ENCODE data around the gene ADGRG1.
"Not testable (repeated sequence)": the region's sequence is repeated elsewhere in the genome, so short reads cannot be mapped to it uniquely, and the experiment has no call there.

Gene ADGRG1

GRCh38 chr16:57668263-57668571 is 39.8 kb downstream of the ADGRG1 start, which contains the start of gene ADGRG3:
Gene ADGRG3 (plus strand): TSS chr16:57668306. CDS start chr16:57668348, 42 bp downstream.
- H3K4me2 ChIP-seq (ENCODE audit: low read length): no peak within 1 kb of the TSS
- H3K4me3 ChIP-seq (ENCODE audit: low read length): no peak within 1 kb of the TSS
- peaks cover 5% of the 10 kb centered on the region for H3K4me1 ChIP-seq (ENCODE audit: control insufficient read depth, insufficient read depth, low read length)
- H3K27me3 ChIP-seq (ENCODE audit: control insufficient read depth, insufficient read depth, low read length): peaks cover 45% of the 10 kb centered on the region
- H3K36me3 ChIP-seq (ENCODE audit: insufficient read depth, low read length): no peaks in the 10 kb centered on the region
- H3K9me3 ChIP-seq (replicated peaks; ENCODE audit: low read length): no peaks in the 10 kb centered on the region
- H3K9ac ChIP-seq (ENCODE audit: low read depth, low read length): no peak within 1 kb of the TSS

- Histone ChIP-seq H3K4me2 (ENCODE audit: low read length) (no peak overlapping the region), H3K36me3 (ENCODE audit: insufficient read depth, low read length) (no peaks in the 10 kb centered on the region), H3K27me3 (ENCODE audit: control insufficient read depth, insufficient read depth, low read length) (peaks cover 51% of the 10 kb centered on the region), H3K4me3 (ENCODE audit: low read length) (no peak overlapping the region), H3K9me3 (replicated peaks; ENCODE audit: low read length) (no peaks in the 10 kb centered on the region), H3K9ac (ENCODE audit: low read depth, low read length) (no peak overlapping the region), H3K4me1 (ENCODE audit: control insufficient read depth, insufficient read depth, low read length) (peaks cover 5% of the 10 kb centered on the region)
Measured at GRCh38 chr16:57668630-57669475, 40.4 kb downstream of the ADGRG1 start.

- Histone ChIP-seq H3K4me3 (ENCODE audit: low read length) (no peak overlapping the region), H3K4me1 (ENCODE audit: control insufficient read depth, insufficient read depth, low read length) (peaks cover 5% of the 10 kb centered on the region), H3K36me3 (ENCODE audit: insufficient read depth, low read length) (no peaks in the 10 kb centered on the region), H3K27me3 (ENCODE audit: control insufficient read depth, insufficient read depth, low read length) (peaks cover 54% of the 10 kb centered on the region), H3K4me2 (ENCODE audit: low read length) (no peak overlapping the region), H3K9ac (ENCODE audit: low read depth, low read length) (no peak overlapping the region), H3K9me3 (replicated peaks; ENCODE audit: low read length) (no peaks in the 10 kb centered on the region)
Measured at GRCh38 chr16:57669476-57670162, 41.2 kb downstream of the ADGRG1 start.

GRCh38 chr16:57670196-57670595 is 41.8 kb downstream of the ADGRG1 start:
- Histone ChIP-seq H3K36me3 (ENCODE audit: insufficient read depth, low read length) (no peaks in the 10 kb centered on the region), H3K4me1 (ENCODE audit: control insufficient read depth, insufficient read depth, low read length) (peaks cover 5% of the 10 kb centered on the region), H3K9ac (ENCODE audit: low read depth, low read length) (no peak overlapping the region), H3K4me3 (ENCODE audit: low read length) (no peak overlapping the region), H3K27me3 (ENCODE audit: control insufficient read depth, insufficient read depth, low read length) (peaks cover 51% of the 10 kb centered on the region), H3K9me3 (replicated peaks; ENCODE audit: low read length) (no peaks in the 10 kb centered on the region), H3K4me2 (ENCODE audit: low read length) (no peak overlapping the region)

GRCh38 chr16:57671451-57671850 is 43.0 kb downstream of the ADGRG1 start:
- H3K9ac ChIP-seq (ENCODE audit: low read depth, low read length); H3K4me3 ChIP-seq (ENCODE audit: low read length); H3K36me3 ChIP-seq (ENCODE audit: insufficient read depth, low read length); H3K9me3 ChIP-seq (replicated peaks; ENCODE audit: low read length); H3K4me1 ChIP-seq (ENCODE audit: control insufficient read depth, insufficient read depth, low read length); H3K4me2 ChIP-seq (ENCODE audit: low read length): not testable (repeated sequence)
- H3K27me3 ChIP-seq (ENCODE audit: control insufficient read depth, insufficient read depth, low read length): peaks cover 52% of the 10 kb centered on the region

GRCh38 chr16:57672416-57672815 is 44.0 kb downstream of the ADGRG1 start:
- H3K36me3 ChIP-seq (ENCODE audit: insufficient read depth, low read length): no peaks in the 10 kb centered on the region
- peaks cover 3% of the 10 kb centered on the region for H3K4me1 ChIP-seq (ENCODE audit: control insufficient read depth, insufficient read depth, low read length)
- H3K9ac ChIP-seq (ENCODE audit: low read depth, low read length): no peak overlapping the region
- H3K4me3 ChIP-seq (ENCODE audit: low read length): no peak overlapping the region
- H3K27me3 ChIP-seq (ENCODE audit: control insufficient read depth, insufficient read depth, low read length): peaks cover 51% of the 10 kb centered on the region
- no peaks in the 10 kb centered on the region for H3K9me3 ChIP-seq (replicated peaks; ENCODE audit: low read length)
- no peak overlapping the region for H3K4me2 ChIP-seq (ENCODE audit: low read length)

- no peak overlapping the region for H3K4me2 ChIP-seq (ENCODE audit: low read length)
- no peak overlapping the region for H3K9ac ChIP-seq (ENCODE audit: low read depth, low read length)
- H3K9me3 ChIP-seq (replicated peaks; ENCODE audit: low read length): no peaks in the 10 kb centered on the region
- no peak overlapping the region for H3K4me3 ChIP-seq (ENCODE audit: low read length)
- no peaks in the 10 kb centered on the region for H3K4me1 ChIP-seq (ENCODE audit: control insufficient read depth, insufficient read depth, low read length)
- H3K36me3 ChIP-seq (ENCODE audit: insufficient read depth, low read length): no peaks in the 10 kb centered on the region
- H3K27me3 ChIP-seq (ENCODE audit: control insufficient read depth, insufficient read depth, low read length): peaks cover 54% of the 10 kb centered on the region
Measured at GRCh38 chr16:57672824-57673223, 44.4 kb downstream of the ADGRG1 start.

- H3K4me3 ChIP-seq (ENCODE audit: low read length): no peak overlapping the region
- no peaks in the 10 kb centered on the region for H3K9me3 ChIP-seq (replicated peaks; ENCODE audit: low read length)
- no peak overlapping the region for H3K9ac ChIP-seq (ENCODE audit: low read depth, low read length)
- H3K27me3 ChIP-seq (ENCODE audit: control insufficient read depth, insufficient read depth, low read length): peaks cover 62% of the 10 kb centered on the region
- H3K36me3 ChIP-seq (ENCODE audit: insufficient read depth, low read length): no peaks in the 10 kb centered on the region
- no peak overlapping the region for H3K4me2 ChIP-seq (ENCODE audit: low read length)
- H3K4me1 ChIP-seq (ENCODE audit: control insufficient read depth, insufficient read depth, low read length): no peaks in the 10 kb centered on the region
Measured at GRCh38 chr16:57675741-57676551, 47.5 kb downstream of the ADGRG1 start.

- Histone ChIP-seq H3K36me3 (ENCODE audit: insufficient read depth, low read length) (no peaks in the 10 kb centered on the region), H3K4me1 (ENCODE audit: control insufficient read depth, insufficient read depth, low read length) (no peaks in the 10 kb centered on the region), H3K4me3 (ENCODE audit: low read length) (no peak overlapping the region), H3K4me2 (ENCODE audit: low read length) (no peak overlapping the region), H3K9ac (ENCODE audit: low read depth, low read length) (no peak overlapping the region), H3K9me3 (replicated peaks; ENCODE audit: low read length) (no peaks in the 10 kb centered on the region), H3K27me3 (ENCODE audit: control insufficient read depth, insufficient read depth, low read length) (peaks cover 63% of the 10 kb centered on the region)
Measured at GRCh38 chr16:57676553-57677085, 48.2 kb downstream of the ADGRG1 start.

GRCh38 chr16:57677622-57678369 is 49.4 kb downstream of the ADGRG1 start:
- Histone ChIP-seq H3K27me3 (ENCODE audit: control insufficient read depth, insufficient read depth, low read length) (peaks cover 62% of the 10 kb centered on the region), H3K4me2 (ENCODE audit: low read length) (no peak overlapping the region), H3K9ac (ENCODE audit: low read depth, low read length) (no peak overlapping the region), H3K9me3 (replicated peaks; ENCODE audit: low read length) (no peaks in the 10 kb centered on the region), H3K4me1 (ENCODE audit: control insufficient read depth, insufficient read depth, low read length) (no peaks in the 10 kb centered on the region), H3K36me3 (ENCODE audit: insufficient read depth, low read length) (no peaks in the 10 kb centered on the region), H3K4me3 (ENCODE audit: low read length) (no peak overlapping the region)

- H3K4me1 ChIP-seq (ENCODE audit: control insufficient read depth, insufficient read depth, low read length): no peaks in the 10 kb centered on the region
- no peak overlapping the region for H3K9ac ChIP-seq (ENCODE audit: low read depth, low read length)
- H3K9me3 ChIP-seq (replicated peaks; ENCODE audit: low read length): no peaks in the 10 kb centered on the region
- no peak overlapping the region for H3K4me3 ChIP-seq (ENCODE audit: low read length)
- no peaks in the 10 kb centered on the region for H3K36me3 ChIP-seq (ENCODE audit: insufficient read depth, low read length)
- H3K4me2 ChIP-seq (ENCODE audit: low read length): no peak overlapping the region
- peaks cover 54% of the 10 kb centered on the region for H3K27me3 ChIP-seq (ENCODE audit: control insufficient read depth, insufficient read depth, low read length)
Measured at GRCh38 chr16:57679016-57679415, 50.6 kb downstream of the ADGRG1 start.
